ENCODE results near the gene USP48. TPM values are rescaled to one million over a fixed set of nuclear protein-coding genes. Genes with fewer than 3 reads are reported as not detected.
A peak's percentile ranks its signal among the peaks of the same experiment; 100 is the strongest.

Gene USP48
- total and polyA plus RNA-seq, 2 donors (not counting 1 experiment from before 2014, with no cell fraction given) = 34.1 to 45.6 TPM

GRCh38 chr1:21667348-21668231 is 115.4 kb downstream of the USP48 start:
- Histone ChIP-seq H3K9ac (ENCODE audit: insufficient read depth, low read length) (no peak overlapping the region), H3K4me2 (ENCODE audit: extremely low read depth, insufficient read depth, low read length) (no peak overlapping the region), H3K27ac (ENCODE audit: insufficient read depth, low read length) (no peak overlapping the region), H3K79me2 (ENCODE audit: control insufficient read depth, insufficient read depth, low read length) (no peaks in the 10 kb centered on the region), H3K4me1 (ENCODE audit: control insufficient read depth, extremely low read depth, insufficient read depth, low read length) (no peaks in the 10 kb centered on the region), H3K36me3 (ENCODE audit: control insufficient read depth, insufficient read depth, low read length) (no peaks in the 10 kb centered on the region), H3K4me3 (replicated peaks in 1 of 4; ENCODE audit: control extremely low read depth in 1 of 4, insufficient read depth in 1 of 4, low read depth in 3 of 4, low read length in 4 of 4) (no peak overlapping the region), H2AFZ (ENCODE audit: low read length) (no peak overlapping the region), H3K9me3 (ENCODE audit: control insufficient read depth, insufficient read depth, low read depth, low read length) (no peaks in the 10 kb centered on the region), H4K20me1 (ENCODE audit: control insufficient read depth, extremely low read depth, insufficient read depth, low read length) (no peaks in the 10 kb centered on the region), H3K27me3 (ENCODE audit: control insufficient read depth, insufficient read depth, low read length) (peaks cover 50% of the 10 kb centered on the region)
- no peak for DNase-seq (ENCODE audit: low read depth in 2 of 2)
- no peak for TF ChIP-seq CTCF (conservative IDR thresholded peaks at IDR 0.05 in 1 of 2, IDR thresholded peaks at IDR 0.05 in 1 of 2; ENCODE audit: low read depth in 1 of 2, low read length in 2 of 2)
- no peak for TF ChIP-seq EZH2 (IDR thresholded peaks at IDR 0.05; ENCODE audit: low read length, missing control alignments)

- no peak overlapping the region for H2AFZ ChIP-seq (ENCODE audit: low read length)
- no peaks in the 10 kb centered on the region for H4K20me1 ChIP-seq (ENCODE audit: control insufficient read depth, extremely low read depth, insufficient read depth, low read length)
- no peak overlapping the region for H3K27ac ChIP-seq (ENCODE audit: insufficient read depth, low read length)
- H3K4me1 ChIP-seq (ENCODE audit: control insufficient read depth, extremely low read depth, insufficient read depth, low read length) = no peaks in the 10 kb centered on the region
- H3K79me2 ChIP-seq (ENCODE audit: control insufficient read depth, insufficient read depth, low read length) = no peaks in the 10 kb centered on the region
- no peak for DNase-seq (ENCODE audit: low read depth in 2 of 2)
- no peaks in the 10 kb centered on the region for H3K9me3 ChIP-seq (ENCODE audit: control insufficient read depth, insufficient read depth, low read depth, low read length)
- TF ChIP-seq EZH2 (IDR thresholded peaks at IDR 0.05; ENCODE audit: low read length, missing control alignments) (peak; percentile 60), CTCF (conservative IDR thresholded peaks at IDR 0.05 in 1 of 2, IDR thresholded peaks at IDR 0.05 in 1 of 2; ENCODE audit: low read depth in 1 of 2, low read length in 2 of 2) (no peak)
- no peak overlapping the region for H3K4me2 ChIP-seq (ENCODE audit: extremely low read depth, insufficient read depth, low read length)
- no peak overlapping the region for H3K9ac ChIP-seq (ENCODE audit: insufficient read depth, low read length)
- H3K4me3 ChIP-seq (replicated peaks in 1 of 4; ENCODE audit: control extremely low read depth in 1 of 4, insufficient read depth in 1 of 4, low read depth in 3 of 4, low read length in 4 of 4) = no peak overlapping the region
- H3K36me3 ChIP-seq (ENCODE audit: control insufficient read depth, insufficient read depth, low read length) = no peaks in the 10 kb centered on the region
- H3K27me3 ChIP-seq (ENCODE audit: control insufficient read depth, insufficient read depth, low read length) = peaks cover 53% of the 10 kb centered on the region
Measured at GRCh38 chr1:21666576-21667320, 116.2 kb downstream of the USP48 start.
